HG03460 (cell line): Measurements from ENCODE around the gene RBPJ.

Experiments used
- ATAC-seq: cut with Tn5 transposase; IDR thresholded peaks from one replicate; pipeline ENCODE4 v1.9.1; 2021; ENCODE audit not compliant: unreplicated experiment

Gene RBPJ

DNA sequence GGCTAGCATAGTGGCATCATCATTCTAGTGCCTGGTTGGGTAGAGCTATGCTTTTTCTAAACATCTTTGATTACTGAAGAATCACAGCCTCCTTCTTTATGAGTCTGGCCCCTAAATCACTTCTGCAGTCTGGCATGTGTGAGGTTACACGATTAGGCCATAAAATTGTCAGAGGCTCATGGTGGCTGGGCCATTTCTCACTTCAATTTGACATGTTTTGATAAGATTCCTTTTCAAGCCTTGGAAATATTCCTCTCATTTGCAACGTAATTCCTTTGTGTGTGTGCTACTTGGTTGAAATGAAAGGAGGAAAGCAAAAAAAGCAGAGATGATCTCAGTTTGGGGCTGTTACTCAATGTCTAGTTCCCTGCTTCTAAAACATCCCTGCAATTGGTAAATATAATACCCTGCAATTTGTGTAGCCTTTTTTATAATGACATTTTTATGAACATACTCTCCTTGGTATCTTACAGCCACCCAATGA lies 163.3 kb downstream of the RBPJ start:
- ATAC-seq = no peak

DNA sequence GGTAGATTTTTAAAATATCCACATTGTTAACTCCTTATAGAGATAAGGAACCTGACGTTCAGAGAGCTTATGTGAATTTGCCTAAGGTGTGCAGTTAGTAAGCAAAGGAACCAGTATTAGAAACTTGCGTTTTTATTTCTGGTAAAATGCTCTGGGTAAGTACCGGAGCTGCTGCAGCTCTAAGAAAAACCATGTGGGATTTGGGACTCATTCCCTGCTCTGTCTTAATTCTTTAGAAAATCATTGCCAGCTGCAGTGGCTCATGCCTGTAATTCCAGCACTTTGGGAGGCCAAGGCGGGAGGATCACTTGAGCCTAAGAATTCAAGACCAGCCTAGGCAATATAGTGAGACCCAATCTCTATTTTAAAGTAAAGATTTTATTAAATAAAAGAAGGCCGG lies 163.7 kb downstream of the RBPJ start:
- ATAC-seq = no peak
